Neural crest cell (in vitro differentiated cells): Measurements from ENCODE around the gene TAF6. TPM values are rescaled to one million over a fixed set of nuclear protein-coding genes. Genes with fewer than 3 reads are reported as not detected.

Experiments used
- DNase-seq: peaks from one replicate; pipeline ENCODE4 v3.0.0; 2021; ENCODE audit warnings: low read depth, mixed read lengths, low spot score
- H3K27ac Mint-ChIP-seq: one replicate; pipeline ENCODE4 v1.8.0; 2021; ENCODE audit warnings: mild to moderate bottlenecking, mixed read lengths; ENCODE audit not compliant: unreplicated experiment
- H3K27me3 Mint-ChIP-seq: 2 replicates; pipeline ENCODE4 v1.8.0; 2021; ENCODE audit warnings: low read depth, mild to moderate bottlenecking, mixed read lengths
- H3K36me3 Mint-ChIP-seq: 2 replicates; pipeline ENCODE4 v1.8.0; 2021; ENCODE audit warnings: low read depth, mild to moderate bottlenecking, mixed read lengths
- H3K4me1 Mint-ChIP-seq: 2 replicates; pipeline ENCODE4 v1.8.0; 2021; ENCODE audit warnings: mixed read lengths
- H3K4me3 Mint-ChIP-seq: one replicate; pipeline ENCODE4 v1.8.0; 2021; ENCODE audit warnings: mild to moderate bottlenecking, mixed read lengths
- H3K9me3 Mint-ChIP-seq: 2 replicates; pipeline ENCODE4 v1.8.0; 2021; ENCODE audit warnings: mixed read lengths
- total RNA-seq: library from RNA; stranded (reverse); gene quantifications from 2 replicates; pipeline ENCODE4 v1.2.1, GENCODE V29; 2021
- TF ChIP-seq, protein P1 (sequence below): fragments of 200-600 bp; sonication (generic); conservative IDR thresholded peaks from 2 replicates; pipeline ENCODE4 v1.5.0; 2021; ENCODE audit warnings: antibody characterized with exemption, mild to moderate bottlenecking

The TAF6 gene
- total RNA-seq, 1 donor from 2014 or later: 88.9 TPM

GRCh38 chr7:100093054-100093453, 26.1 kb downstream of the TAF6 start:
- TF ChIP-seq, protein P1, sequence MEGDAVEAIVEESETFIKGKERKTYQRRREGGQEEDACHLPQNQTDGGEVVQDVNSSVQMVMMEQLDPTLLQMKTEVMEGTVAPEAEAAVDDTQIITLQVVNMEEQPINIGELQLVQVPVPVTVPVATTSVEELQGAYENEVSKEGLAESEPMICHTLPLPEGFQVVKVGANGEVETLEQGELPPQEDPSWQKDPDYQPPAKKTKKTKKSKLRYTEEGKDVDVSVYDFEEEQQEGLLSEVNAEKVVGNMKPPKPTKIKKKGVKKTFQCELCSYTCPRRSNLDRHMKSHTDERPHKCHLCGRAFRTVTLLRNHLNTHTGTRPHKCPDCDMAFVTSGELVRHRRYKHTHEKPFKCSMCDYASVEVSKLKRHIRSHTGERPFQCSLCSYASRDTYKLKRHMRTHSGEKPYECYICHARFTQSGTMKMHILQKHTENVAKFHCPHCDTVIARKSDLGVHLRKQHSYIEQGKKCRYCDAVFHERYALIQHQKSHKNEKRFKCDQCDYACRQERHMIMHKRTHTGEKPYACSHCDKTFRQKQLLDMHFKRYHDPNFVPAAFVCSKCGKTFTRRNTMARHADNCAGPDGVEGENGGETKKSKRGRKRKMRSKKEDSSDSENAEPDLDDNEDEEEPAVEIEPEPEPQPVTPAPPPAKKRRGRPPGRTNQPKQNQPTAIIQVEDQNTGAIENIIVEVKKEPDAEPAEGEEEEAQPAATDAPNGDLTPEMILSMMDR: no peak
- peaks cover 67% of the 10 kb centered on the region for H3K4me1 Mint-ChIP-seq
- peak overlapping the region; percentile 99 for H3K4me3 Mint-ChIP-seq
- peaks cover 59% of the 10 kb centered on the region for H3K27me3 Mint-ChIP-seq
- H3K27ac Mint-ChIP-seq: peak overlapping the region; percentile 92
- no peaks in the 10 kb centered on the region for H3K9me3 Mint-ChIP-seq
- peaks cover 56% of the 10 kb centered on the region for H3K36me3 Mint-ChIP-seq
- DNase-seq: no peak

DNA sequence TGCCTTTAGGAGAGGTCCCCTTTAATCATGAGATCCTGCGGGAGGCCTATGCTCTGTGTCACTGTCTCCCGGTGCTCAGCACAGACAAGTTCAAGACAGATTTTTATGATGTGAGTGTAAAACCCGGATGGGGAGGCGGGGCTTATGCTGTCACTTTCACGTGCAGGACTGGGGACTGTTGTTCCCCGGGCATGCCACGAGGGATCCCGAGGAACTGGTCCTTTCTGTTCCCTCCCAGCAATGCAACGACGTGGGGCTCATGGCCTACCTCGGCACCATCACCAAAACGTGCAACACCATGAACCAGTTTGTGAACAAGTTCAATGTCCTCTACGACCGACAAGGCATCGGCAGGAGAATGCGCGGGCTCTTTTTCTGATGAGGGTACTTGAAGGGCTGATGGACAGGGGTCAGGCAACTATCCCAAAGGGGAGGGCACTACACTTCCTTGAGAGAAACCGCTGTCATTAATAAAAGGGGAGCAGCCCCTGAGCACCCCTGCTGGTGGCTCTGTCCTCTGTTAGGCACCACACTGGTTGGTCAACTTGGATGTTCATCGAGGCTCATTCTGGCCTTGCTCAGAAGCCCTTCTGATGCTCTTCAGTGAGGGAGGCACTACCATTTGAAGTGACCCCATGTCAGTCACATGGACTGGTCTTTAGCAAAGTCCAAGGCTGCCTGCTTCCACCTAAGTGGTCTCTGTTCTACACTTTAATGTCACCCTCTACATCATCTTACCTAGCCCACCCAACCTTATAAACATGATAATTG, 27.6 kb downstream of the TAF6 start:
- peaks cover 45% of the 10 kb centered on the region for H3K36me3 Mint-ChIP-seq
- peaks cover 55% of the 10 kb centered on the region for H3K27me3 Mint-ChIP-seq
- no peak for DNase-seq
- H3K4me1 Mint-ChIP-seq: peaks cover 61% of the 10 kb centered on the region
- H3K9me3 Mint-ChIP-seq: no peaks in the 10 kb centered on the region
- peak overlapping the region; percentile 71 for H3K27ac Mint-ChIP-seq
- H3K4me3 Mint-ChIP-seq: peak overlapping the region; percentile 99
- TF ChIP-seq, protein P1: no peak

GRCh38 chr7:100090527-100091410, 28.4 kb downstream of the TAF6 start:
- peaks cover 43% of the 10 kb centered on the region for H3K36me3 Mint-ChIP-seq
- H3K27me3 Mint-ChIP-seq: peaks cover 55% of the 10 kb centered on the region
- DNase-seq: no peak
- peak overlapping the region; percentile 99 for H3K4me3 Mint-ChIP-seq
- H3K4me1 Mint-ChIP-seq: peaks cover 57% of the 10 kb centered on the region
- peak overlapping the region; percentile 71 for H3K27ac Mint-ChIP-seq
- TF ChIP-seq, protein P1: no peak
- H3K9me3 Mint-ChIP-seq: no peaks in the 10 kb centered on the region

GRCh38 chr7:100089458-100090196, 29.5 kb downstream of the TAF6 start:
- Mint-ChIP-seq H3K4me3 (peak overlapping the region; percentile 99), H3K4me1 (peaks cover 55% of the 10 kb centered on the region), H3K9me3 (no peaks in the 10 kb centered on the region), H3K27me3 (peaks cover 57% of the 10 kb centered on the region), H3K27ac (peak overlapping the region; percentile 81), H3K36me3 (peaks cover 34% of the 10 kb centered on the region)
- TF ChIP-seq, protein P1: no peak
- no peak for DNase-seq
